HG03571 (cell line): ENCODE data around the gene RASAL3.

ENCODE experiments used
- ATAC-seq: cut with Tn5 transposase; IDR thresholded peaks from one replicate; pipeline ENCODE4 v1.9.1; 2021; ENCODE audit not compliant: unreplicated experiment

RASAL3 gene

DNA sequence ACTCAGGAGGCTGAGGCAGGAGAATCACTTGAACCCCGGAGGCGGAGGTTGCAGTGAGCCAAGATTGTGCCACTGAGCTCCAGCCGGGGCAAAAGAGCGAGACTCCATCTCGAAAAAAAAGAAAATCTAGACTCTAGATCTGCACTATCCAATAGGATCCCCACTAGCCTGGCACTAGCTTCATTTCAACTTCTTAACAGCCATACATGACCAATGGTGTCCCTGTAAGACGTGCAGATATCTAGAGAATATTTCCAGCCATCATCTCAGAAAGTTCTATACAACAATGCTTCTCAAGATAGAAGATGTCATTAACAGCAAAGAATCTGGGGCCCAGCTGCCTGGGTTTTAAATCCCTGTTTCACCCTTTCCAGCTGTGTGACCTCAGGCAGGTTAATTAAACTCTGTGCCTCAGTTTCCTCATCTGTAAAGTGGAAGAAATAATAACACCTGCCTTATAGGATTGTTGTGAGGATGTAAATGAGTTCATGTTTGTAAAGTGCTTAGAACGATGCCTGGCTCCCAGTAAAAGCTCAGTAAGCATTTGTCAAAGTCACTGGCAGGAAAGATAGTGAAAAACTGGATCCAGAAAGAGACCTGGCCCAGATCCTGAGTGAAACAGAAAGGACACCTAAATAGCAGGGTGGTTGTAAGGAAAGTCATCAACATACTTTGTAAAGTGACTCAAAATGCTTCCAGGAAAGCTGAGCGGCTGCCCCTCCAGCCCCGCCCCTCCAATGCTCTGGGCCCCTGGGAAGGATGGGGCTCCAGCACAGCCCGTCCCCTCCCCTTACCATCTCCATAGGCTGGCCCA, 28.1 kb downstream of the RASAL3 start:
- ATAC-seq, result no peak

DNA sequence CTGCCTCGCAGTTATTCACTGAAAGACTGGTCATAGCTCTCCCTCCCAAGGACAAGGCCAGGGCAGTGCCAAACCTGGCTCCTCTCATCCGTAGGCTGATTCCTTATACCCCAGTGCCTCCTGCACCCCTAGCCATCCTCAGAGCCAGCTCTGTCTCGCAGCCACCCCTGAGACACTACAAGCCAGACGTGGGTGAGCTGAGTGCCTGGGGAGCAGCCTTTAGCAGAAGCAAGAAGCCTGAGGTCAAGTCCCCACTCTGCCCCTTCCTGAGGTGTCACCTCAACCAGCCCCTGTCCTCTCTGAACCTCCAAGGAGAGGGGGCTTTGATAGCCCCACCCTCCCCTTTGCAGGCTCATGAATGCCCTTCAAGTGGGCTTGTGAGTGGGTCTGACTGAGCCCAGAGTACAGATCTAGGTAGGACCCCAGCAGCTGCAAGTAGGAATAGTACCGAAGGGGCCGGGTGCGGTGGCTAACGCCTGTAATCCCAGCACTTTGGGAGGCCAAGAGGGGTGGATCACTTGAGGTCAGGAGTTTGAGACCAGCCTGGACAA, 30.8 kb downstream of the RASAL3 start:
- no peak for ATAC-seq

DNA sequence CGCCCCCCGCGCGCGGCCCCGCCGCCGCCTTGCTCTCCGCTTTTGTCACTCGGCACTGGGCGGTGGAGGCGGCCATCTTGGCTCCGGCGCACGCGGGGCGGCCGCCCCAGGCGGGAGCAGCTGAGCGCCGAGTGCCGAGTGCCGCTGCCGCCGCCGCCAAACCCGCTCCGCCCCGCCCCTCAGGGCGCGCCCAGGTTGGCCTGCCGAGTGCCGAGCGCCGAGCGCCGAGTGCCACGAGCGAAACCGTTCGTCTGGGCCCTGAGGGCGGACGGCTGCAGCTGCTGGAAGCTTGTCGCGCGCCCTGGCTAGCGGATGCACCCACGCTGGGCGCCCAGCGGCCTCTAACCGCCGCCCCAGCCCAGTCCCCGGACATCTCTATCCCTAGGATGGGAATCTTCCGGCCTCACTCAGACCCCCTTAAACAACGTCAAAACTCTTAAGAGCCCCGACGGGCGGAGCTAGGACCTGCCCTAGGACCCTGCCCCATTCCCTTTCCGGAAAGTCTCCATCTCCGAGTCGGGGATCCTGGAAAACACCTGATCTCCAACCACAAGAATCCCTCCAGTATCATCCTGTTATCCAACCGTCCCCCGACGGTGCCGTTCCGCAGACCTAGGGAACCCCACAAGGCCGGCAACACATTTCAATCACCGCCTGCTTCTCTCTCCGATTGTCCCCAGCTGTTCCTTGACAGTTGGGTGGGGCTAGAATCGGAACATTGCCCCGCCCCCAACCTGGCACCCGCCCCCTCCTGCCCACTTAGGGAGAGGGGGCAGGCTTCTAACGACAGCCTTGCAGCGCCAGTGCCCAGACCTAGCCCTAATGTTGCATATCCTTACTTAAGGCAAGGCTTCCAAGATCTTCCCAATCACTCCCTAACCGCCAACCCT, 31.5 kb downstream of the RASAL3 start:
- no peak for ATAC-seq

DNA sequence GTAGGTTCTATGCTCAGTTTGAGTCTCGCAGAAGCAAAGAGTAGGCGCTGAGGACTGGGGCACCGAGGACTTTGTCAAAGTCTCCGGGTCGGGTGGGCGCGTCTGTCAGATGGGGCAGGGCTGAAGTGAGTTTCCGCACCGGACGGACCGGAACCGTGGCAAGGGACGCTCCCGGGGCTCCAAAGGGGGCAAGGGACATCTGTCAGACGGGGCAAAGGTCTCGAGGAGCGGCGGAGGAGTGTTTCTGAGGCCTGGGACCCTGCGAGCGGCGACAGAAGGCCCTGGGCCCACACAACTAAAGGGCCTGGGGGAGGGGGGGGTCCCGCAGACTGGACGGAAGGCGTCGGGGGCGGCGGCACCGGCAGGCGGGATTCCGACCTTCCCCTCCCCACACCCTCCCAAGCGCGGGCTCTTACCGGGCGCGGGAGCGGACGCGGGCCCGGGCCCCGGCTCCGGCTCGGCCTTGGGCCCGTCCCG, 32.3 kb downstream of the RASAL3 start:
- ATAC-seq, result no peak

DNA sequence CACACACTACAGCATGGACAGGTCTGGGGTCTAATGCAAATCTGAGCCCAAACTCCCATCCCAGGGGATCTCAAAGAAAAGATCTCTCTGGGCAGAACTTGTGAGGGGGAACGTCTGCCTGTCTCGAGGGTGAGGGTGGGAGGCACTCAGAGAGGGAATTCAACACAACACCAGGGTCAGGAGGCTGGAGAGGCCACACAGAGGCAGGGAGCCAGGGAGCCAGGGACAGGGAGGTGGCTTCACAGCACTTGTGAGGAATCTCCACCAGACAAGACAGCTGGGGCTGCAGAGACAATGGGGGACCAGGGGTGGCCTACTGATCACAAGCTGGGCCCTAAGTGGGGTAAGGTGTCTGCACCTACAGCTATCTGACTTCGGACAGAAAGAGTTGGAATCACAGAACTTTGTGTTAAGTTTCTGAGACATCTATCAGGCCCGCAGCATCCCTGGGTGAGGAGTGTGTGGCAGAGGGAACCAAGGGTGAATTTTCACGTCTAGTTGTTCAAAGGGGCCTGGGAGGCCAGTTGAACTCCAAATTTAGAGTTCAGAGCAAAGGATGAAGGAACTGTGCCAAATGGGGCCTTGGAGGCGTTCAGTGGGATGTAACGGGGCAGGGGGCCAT, 32.8 kb downstream of the RASAL3 start:
- ATAC-seq, result no peak

DNA sequence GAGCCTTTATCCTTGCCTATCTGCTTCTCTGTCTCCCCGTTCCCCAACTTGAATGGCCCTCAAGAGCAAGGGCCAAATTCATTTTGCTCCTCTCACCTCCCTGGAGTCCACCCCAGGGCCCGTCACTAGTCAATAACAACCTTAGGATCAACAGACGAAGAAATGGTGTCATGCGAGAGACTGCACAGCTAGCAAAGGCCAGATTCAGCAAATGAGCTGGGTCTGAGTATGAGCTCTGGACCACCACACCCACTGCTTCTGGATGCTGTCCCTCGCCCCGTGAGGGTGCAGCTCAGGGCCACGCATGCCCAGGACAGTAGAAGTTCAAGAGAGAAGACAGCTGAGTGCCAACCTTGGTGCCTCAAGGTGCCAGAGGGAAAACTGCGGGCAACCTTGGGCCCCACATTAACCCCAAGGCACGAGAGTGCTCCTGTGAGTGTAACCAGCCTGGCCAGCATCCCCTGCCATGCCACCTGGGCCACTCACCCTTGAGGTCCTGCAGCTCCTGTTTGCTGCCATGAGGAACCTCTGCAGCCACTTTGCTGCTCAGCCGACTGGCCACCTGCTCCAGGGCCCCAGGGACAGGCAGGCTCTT, 33.7 kb downstream of the RASAL3 start:
- no peak for ATAC-seq

DNA sequence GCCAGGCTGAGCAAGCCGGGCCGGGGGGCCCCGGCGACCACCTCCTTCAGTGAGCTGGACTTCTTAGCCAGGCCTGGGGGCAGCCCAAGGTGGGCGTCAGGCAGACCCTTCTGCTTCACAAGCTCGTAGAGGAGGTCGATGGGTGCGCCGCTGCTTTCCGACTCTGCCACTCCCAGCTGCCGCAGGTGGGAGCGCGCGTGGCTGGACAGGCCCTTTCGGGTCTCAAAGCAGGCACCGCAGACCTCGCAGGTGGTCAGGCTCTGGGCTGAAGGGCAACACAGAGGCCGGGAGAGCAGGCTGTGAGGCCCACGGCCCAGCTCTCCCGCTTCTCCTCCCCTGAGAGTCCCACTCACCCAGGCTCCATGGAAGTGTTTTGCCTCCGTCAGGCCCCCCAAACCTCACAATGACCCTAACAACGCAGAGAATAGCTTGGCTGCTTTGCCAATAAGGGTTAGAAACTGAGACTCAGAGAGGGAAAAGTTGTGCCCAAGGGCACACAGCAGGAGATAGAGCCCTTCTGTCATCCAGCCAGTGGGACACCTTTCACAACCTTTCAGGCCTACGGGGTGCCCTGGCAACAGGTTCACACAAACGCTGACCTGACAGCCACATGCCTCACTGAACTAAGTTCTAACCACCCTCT, 34.4 kb downstream of the RASAL3 start:
- ATAC-seq, result no peak

DNA sequence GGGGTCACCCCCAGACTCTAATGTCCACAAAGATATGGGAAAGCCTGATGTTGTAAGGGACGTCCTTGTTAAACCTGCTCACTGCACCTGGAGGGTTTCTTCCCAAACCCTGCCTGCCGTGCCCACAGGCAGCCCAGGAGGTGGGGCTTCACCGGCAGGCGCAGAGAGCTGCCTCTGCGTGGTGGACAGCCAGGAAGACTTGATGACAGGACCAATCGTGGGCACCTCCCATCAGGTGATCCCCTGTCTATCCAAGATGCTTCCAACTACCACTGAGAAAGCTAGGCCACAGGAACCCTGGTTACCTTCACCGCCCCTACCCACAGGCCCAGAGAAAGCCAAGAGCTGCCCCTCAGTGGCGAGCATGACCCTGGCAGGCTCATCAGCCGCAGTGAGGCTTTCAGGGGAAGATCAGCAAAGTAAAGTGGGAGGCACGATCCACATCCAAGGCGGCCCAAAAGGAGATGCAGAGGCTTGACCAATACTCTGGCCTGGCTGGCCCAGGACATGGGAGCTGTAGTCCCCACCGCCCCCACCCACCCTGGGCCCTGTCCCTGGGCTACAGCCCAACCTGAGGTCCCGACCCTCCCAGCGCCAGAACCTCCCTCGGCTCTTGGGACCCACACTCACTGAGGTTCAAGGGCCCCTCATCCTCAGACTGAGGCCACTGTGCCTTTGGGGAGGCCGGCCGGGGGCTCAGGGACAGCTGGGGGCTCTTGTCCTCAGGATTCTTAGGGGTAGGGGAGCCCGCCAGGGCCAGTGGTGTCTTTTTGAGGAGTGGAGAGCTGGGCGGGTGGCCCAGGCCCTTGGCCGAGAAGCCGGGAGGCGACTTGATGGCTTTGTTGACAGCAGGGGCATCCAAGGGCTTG, 35.2 kb downstream of the RASAL3 start:
- ATAC-seq, result no peak

DNA sequence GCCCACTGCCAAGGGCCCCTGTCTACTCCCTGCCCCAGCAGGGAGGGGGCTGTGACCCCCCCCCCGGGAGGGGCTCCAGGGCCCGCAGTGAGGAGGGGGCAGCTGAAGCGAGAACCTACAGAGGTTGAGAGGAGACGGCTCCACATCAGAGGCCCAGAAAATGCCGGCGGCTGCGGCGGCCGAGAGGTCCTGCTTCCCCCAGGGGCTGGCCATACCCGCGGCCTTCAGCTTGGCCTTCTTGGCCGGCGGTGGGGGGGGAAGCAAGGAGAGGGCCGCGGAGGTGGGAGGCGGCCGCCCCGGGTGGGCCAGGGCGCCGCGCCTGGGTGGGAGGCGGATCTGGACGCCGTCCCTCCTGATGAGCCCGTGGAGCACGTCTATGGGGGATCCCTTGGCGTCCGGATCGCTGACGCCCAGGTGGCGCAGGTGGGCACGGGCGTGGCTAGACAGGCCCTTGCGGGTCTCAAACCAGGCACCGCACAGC, 36.3 kb downstream of the RASAL3 start:
- no peak for ATAC-seq

DNA sequence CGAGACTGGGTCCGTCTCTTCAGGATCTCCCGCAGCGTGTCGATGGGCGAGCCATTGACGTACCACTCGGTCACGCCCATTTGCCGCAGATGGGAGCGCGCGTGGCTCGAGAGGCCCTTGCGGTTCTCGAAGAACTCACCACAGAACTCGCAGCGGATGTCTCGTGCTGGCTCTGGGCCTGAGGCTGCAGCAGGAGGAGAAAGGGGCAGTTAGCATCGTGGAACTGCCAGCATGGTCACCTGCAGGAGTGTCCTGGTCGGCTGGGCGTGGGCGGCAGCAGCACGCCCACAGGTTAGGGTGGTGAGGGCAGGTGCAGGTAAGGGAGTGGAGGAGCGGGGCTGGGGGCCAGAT, 37.0 kb downstream of the RASAL3 start:
- no peak for ATAC-seq

DNA sequence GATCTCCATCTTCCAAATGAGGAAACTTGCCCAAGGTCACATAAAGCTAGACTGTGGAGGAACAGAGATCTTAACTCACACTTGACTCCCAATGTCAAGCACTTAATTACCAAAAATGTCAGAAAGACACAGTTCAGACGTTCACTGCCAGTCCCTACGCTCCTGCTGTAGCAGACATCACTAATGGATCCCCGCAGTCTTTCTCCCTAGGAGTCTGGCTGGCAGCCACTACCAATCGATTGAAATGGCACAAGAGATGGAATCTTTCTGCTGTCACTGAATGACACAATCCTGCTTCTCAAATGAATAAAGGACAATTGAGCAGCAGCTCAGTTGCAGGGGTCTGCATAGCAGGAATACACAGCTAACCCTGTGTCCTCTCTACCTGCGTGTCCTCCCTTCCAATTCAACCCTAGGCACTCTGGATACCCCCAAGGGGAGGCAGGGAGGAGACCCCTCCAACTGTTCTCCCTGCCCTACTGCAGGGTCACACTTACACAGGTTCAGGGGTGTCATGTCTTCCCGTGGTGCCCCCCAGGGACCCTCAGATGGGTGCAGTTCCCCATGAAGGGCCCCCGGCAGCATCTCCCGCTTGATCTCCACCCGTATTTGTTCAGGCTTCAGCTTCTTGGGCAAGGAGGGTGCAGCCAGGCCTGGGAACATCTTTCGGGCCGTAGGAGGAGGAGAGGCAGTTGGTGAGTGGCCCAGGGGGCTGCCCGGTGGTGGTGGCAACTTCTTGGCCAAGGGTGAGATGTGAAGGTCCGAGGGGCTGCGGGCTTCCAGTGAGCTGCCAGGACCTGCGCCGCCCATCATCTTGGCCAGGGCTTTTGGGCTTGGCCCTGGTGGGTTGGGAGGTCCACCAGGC, 37.6 kb downstream of the RASAL3 start:
- ATAC-seq, result no peak

DNA sequence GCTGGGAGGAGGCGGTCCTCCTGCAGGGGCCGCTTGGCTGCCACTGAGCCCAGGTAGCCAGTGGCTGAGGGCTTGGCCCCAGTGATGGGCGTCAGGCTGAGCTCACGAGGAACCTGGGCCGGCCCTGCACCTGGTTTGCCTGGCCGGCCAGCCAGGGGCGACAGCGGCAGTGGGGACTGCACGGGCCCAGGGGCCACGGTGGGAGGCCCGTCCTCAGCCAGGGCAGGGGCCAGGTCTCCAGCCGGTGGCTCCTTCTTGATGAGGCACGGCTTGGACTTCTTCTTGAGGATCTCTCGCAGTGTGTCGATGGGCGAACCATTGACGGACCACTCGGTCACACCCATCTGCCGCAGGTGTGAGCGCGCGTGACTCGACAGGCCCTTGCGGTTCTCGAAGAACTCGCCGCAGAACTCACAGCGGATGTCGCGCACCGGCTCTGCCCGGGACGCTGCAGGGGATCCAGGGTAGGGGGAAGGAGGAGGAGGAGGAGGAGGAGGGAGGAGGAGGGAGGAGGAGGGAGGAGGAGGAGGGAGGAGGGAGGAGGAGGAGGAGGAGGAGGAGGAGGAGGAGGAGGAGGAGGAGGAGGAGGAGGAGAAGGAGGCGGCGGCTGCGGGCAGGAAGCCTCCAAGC, 38.9 kb downstream of the RASAL3 start:
- no peak for ATAC-seq

DNA sequence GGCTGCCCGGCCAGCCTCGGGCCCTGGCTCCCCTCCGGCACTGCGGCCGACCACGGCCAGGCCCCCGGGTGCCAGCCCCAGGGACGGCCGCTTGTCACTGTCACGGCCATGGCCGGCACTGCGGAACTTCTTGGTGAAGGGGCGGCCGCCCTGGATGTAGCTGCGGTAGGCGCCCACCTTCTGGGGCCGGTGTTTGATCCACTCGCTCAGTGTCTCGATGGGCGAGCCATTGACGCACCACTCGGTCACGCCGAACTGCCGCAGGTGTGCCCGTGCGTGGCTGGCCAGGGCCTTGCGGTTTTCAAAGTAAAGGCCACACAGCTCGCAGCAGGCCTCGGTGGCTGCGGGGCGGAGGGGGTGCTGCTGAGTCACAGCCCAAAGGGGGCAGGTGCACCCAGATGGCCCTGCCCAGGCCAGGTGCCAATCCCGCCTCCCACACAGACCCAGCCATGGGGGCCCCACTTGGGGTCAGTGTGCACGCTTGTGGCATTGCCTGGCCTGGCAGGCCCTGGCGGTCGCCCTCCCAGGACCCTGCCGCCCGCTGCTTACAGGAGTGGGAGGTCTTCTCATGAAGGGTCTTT, 39.6 kb downstream of the RASAL3 start:
- ATAC-seq, result no peak

DNA sequence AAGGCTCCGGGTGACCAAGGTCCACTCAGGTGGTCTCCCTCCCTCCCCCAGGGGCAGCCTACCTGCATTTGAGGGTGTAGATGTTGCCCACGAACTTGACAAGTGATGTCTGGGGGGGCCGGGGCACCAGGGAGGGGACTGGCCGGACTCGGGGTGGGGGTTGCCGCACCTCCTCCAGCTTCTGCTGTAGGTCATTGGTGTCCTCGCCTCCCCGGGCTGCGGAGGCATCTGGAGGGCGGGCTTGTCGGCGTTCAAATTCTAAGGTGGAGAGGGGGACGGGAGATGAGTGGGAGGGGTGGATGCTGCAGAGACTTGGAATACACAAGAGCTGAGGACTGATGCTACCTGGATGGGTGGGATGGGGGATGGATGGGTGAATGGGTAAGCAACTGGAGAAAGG, 40.2 kb downstream of the RASAL3 start:
- no peak for ATAC-seq

DNA sequence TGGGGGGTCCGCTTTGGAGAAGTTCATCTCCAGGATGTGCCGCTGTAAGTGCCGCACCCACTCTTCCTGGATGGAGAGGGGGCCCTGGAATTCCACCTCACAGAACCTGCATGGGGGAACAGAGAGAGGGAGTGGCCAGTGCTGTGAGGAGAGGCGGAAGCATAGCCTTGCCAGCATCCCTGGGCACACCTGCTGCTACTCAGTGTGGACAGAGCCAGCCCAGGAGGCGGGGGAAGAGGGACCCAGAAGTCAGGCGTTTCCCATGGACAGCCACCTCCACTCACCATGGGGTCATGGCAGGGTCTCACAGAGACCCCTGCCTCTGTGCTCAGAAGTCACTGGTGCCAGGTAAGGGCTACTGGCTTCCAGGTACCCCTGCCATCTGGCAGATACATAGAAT, 41.2 kb downstream of the RASAL3 start:
- no peak for ATAC-seq

DNA sequence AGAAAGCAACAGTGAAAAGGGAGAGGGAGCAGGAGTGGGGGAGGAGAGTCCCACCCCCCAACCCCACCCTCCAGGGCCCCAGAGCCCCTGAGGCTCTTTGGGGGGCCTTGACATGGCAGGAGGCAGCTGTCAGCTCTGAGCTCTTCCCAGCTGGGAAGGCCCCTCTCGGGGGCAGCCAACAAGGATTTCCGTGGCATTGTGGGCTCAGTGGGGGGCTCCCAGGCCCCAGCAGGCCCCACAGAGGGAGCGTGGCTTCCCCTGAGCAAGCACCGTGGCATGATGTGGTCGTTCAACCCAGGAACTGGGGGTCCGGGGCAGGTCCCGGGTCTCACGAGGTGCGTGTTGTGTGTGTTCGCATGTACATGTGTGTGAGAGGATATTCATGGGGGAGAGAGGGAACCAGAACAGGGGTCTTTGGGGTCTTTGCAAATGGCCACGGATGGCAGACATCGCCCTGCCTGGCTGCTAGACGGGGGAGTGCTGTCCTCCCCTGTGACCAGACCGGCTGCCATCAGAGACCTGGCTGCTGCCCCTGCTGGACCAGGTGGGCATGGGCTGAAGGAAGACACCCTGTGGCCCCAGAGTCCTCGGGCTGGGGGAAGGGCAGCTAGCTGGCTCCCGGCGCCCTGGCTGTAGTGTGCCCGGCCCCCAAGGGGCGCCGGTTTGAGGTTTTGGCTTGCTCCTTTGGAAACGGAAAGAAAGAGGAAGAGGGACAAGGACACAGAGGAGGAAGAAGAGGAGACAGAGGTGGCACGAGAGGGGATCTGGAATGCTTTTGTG, 41.9 kb downstream of the RASAL3 start:
- ATAC-seq, result no peak

DNA sequence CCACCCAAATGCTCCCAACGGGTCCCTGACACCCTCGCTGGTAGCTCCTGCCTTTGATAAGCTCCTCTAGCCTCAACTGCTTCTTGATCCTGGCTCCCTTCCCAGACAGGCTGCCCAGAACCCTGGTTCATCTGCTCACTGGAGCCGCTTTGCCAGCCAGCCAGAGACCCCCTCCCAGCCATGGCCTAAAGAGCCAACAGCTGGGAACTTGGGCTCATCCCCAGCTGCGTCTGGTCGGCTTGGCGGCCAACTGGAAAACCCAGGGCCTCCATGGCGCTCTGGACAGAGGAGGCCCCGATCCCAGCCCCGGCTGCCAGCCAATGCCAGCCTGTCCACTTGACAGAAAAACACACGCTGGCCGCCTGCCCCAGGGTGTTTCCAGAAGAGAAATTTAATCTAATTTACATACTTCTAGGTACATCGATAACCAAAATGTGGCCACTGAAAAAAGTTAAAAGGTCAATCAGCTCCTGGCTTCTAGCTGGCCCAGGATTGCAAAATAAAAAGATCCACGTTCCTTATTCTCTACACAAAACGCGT, 42.6 kb downstream of the RASAL3 start:
- no peak for ATAC-seq
